Kidney capillary endothelial cell (primary cell): ENCODE measurements around the gene SRCIN1.

ENCODE experiments used
- DNase-seq: peaks from one replicate; pipeline ENCODE4 v3.0.0-alpha.2; 2018; ENCODE audit warnings: low spot score

The SRCIN1 gene

DNA sequence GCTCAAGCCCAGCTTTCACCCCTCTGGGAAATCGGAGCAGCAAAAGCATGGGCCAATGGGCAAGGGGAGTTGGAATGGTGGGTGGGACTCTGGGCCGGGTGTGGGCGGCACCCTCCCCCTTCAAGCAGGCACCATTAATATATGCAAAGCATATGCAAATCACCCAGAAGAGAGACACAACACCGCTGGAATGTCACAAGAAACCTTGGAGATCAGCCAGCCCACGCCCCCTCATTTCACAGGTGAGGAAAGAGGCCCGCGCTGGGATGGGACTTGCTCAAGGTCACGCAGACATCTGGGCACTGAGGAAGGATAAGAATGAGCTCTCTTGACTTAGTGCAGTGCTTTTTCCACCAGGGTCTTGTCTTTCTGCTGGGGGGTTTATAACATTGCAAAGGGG lies 4.8 kb downstream of the SRCIN1 start:
- DNase-seq: no peak

DNA sequence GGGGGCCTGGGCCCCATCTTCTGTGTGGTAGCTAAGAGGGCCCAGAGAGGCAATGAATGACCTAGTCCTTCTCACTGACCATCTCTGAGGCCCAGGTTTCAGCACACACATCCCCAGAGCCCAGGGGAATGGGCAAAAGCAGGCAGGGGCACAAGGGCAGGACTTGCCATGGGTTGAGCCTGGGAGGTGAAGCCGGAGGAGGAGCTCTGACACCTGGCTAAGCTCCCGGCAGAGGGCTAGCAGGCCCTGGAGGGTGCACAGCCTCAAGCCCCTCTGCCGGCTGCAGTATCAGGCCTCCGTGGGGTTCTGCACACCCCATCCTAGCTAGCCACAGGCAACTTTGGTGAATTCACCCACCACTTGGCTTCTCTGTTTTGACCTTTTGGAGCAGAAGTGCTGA lies 5.3 kb downstream of the SRCIN1 start:
- no peak for DNase-seq

DNA sequence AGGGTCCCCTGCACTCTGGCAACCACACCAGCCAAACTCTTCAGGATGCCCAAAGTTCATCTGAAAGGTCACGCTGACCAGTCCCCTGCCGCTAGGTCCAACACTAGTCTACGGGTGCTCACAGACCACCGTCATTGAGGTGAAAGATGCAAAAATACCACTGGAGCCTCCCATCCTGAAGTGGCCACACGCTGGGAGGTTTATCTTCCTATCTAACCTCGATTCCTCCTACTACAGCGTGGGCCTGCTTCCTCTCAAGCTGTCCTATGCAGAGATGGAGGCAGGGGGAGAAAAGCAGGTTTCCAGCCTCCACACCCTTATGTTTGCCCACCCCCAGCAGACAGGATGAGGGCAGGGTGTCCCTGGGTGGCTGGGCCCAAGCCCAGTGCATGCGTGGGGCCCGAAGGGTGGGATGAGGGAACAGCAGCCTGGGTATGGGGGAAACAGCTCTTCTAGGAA lies 6.3 kb downstream of the SRCIN1 start:
- DNase-seq: no peak

DNA sequence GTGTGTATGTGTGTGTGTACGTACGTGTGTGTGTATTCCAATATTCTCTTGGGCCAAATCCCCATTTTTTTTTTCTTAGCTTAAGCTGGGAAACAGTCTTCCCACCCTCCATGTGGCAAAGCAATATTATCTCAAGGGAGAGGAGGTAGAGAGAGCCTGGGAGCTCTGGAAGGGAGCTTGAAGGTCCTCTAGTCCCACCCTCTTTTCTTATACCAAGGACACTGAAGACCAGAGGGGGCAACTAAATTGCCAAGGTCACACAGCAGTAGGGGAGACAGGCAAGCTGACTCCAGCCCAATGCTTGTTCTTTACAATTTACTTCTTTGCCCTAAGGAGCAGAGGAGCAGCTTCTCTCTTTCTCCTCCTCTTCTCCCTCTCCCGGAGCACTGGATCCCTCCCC lies 6.8 kb downstream of the SRCIN1 start:
- no peak for DNase-seq

DNA sequence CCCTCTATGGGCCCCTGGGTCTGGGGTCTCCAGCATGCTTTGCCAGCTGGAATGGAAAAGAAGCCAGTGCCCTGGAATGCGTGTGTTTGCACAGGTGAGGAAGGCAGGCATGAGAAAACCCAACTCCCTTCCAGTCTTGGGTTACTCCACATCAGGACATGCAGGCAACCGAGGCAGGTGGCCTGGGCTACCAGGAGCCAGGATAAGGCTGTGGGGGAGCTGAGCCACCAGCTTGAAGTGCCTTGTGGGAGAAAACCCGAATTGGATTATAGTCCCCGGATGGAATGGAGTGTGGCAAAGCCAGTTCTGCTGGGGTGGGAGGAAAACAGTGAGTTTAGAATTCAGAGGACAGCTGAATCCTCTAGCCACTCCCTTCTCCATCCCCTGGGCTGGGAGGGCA lies 7.2 kb downstream of the SRCIN1 start:
- no peak for DNase-seq

DNA sequence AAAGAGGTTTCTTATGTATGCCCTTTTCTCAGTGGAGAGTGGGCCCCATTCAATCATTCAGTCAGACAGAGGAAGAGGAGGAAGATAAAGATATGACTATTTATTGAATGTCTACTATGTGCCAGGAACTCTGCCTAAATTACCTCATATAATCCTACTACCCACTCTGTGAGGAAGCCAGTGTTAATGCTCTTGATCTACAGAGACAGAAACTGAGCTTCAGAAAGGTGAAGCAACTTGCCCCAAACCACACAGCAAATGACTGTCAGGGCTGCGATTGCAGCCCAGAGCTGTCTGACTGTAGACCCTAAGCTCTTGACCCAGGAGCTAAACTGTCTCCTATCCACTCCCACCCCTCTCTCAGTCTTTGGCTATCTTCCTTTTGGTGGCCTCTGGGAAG lies 8.4 kb downstream of the SRCIN1 start:
- DNase-seq: no peak

DNA sequence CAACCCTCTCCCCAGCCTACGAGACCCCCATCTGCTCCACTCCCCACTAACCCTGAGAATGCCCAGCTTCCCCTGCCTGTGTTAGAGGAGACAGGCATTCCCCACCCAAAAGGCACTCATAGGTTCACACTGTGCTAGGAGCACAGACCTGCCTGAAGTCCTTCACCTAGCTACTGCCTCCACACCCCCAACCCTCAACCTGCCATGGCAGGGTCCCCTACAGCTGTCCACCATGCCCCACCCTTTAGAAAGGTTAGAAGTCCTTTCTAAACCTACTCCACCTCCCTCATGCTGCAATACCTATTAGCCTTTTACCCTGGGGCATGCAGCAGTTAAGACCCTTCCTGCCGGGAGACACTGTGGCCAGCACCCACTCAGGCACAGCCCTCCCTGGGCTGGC lies 9.1 kb downstream of the SRCIN1 start:
- DNase-seq: no peak

DNA sequence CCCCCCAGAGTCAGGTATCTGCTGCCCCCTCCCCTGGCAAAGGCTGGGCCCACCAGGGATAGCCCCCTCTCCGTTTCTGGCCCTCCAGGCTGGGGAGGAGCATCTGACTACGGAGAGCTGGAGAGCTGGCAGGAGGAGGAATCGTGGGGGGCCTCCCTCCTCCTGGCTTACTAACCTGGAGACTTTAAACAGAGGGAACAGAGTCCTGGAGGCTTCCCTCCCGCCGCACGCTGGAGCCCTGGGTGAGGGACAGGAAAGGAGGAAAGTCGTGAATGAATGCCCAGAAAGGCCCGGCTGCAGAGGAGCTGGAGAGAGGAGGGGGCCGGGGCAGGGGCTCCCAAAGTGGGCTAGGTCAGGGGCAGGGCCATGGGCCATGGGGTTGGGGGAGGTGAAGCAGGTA lies 9.9 kb downstream of the SRCIN1 start:
- no peak for DNase-seq

DNA sequence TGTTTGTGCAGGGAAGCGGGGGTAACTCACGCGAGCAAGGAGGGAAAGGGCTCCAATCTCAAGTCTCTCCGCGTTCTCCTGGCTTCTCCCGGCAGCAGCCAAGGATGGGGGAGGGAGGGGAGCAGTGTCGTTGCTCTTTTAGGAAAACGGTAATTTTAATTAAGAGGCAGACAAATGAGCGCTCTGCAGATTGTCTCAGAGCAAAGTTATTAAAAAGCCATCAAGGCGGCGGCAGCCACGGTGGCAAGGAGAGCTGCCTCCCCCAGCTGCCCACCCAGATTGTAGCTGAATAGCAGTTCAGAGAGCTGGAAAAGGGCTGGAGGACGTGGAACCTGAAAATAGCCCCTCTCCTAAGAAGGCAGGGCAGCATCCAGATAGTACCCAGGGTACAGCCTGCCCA lies 11.6 kb downstream of the SRCIN1 start:
- no peak for DNase-seq

DNA sequence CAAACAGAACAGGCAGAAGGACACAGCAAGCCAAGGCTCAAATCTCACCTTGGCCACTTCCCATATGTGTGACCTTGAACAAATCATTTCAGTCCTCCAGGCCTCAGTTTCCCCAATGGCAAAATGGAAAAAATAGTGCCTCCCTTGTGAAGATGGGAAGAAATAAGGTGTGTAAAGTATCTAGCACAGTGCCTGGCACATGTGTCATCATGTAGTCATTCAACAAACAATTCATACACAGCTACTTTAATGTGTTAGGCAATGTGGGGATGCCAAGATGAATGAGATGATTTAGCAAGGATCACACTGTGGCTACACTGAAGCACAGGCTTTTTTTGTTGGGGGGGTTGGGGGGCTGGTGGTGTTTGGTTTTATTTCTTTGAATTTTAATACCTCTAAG lies 13.3 kb downstream of the SRCIN1 start:
- DNase-seq: no peak

DNA sequence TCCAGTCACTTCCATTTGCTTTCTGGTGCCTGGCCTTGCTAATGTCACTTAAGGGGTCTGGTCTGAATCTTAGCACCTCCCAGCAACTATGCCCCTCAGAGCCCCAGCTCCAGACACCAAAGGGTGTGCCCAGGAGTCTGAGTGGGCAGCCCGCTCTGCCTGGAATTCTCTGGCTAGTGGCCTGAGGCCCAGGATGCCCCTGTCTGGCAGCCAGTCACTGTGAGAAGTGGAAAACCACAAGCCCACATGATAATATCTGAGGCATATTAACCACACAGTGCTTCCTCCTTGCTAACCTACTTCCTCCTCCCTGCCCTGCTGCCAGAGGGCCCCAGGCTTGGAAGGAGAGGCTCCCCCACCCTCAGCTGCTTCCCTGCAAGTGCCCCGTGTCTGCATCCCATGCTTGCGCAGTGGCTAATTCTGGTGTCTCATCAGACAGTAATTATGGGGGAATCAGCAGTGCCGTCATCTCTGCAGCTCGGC lies 14.0 kb downstream of the SRCIN1 start:
- no peak for DNase-seq

DNA sequence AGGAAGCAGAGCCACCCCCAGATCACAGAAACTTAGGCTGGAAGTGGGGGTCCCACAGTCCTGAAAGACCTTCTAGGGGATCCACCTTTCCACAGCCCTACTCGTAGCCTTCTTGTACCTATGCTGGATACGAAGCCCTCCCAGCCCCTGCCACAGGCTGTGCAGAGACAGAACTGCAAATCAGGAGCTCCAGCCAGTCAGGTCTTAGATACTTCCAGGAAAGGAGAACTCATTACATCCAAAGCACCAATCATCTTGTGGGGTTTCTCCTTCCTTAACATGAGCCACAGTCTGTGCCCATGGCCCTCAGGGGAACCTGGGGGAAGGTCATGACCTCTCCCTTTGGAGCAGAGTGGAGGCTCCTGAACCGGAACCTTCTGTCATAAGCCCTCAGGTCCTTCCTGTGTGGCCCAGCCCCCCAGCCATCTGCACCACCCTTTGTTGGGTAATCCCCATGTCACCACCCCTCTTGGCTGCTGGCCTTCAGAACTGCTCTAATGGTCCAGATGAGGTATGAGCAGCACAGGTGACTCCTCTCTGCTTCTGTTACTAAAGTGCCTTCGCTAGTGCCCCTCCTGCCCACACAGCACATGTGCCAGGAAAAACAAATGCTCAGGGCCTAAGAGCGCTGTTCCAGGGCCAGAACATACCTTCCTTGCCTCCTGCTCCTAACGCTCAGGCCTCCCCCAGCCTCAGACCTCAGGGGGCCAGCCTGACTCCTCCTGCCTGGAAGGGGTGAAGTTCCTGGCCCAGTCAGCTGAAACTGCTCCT lies 14.6 kb downstream of the SRCIN1 start:
- DNase-seq: no peak

DNA sequence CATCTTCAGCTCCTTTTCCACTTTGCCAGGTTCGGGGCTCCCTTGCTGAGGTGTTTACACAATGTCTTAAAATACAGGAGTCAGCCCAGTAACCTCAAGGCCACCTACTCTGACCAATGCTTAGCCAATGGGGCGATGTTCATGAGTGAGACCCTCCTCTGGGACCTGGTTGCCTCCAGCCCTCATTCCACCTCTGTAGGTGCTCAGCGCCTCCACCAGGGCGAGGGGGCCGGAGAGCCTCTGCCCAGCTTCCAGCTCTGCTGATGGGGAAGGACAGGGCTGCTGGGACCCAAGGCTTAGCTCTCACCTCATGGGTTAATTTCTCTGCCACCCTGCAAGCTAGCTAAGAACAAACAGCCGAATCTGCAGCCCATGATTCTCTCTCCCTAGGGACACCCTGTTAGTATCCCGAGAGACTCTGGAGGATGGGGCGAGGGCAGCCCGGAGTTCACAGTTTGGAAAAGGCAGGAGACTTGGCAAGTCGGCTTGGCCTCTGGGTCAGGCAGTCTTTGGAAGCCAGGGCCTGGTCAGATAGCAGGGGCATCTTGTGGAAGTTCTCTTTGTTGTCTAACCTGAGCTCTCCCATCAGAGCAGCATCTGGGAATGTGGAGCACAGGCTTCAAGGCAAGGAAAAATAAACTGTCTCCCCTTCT lies 16.2 kb downstream of the SRCIN1 start:
- DNase-seq: no peak

DNA sequence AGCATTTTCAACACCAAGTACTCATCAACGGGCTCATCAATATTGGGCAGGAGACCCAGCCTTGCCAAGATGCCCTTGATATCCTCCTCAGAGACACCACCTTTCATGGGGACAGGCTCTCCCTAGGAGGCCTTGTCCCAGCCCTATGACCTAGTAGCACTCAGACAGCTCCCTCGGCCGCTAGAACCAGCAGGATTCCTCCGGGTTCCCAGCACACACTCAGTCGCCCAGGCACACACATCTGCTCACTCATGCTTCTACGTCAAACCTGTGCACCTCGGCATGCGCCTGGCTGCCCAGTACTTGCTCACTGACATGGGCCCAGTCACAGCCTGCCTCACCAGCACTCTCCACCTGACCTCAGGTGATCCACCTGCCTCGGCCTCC lies 17.0 kb downstream of the SRCIN1 start:
- no peak for DNase-seq

DNA sequence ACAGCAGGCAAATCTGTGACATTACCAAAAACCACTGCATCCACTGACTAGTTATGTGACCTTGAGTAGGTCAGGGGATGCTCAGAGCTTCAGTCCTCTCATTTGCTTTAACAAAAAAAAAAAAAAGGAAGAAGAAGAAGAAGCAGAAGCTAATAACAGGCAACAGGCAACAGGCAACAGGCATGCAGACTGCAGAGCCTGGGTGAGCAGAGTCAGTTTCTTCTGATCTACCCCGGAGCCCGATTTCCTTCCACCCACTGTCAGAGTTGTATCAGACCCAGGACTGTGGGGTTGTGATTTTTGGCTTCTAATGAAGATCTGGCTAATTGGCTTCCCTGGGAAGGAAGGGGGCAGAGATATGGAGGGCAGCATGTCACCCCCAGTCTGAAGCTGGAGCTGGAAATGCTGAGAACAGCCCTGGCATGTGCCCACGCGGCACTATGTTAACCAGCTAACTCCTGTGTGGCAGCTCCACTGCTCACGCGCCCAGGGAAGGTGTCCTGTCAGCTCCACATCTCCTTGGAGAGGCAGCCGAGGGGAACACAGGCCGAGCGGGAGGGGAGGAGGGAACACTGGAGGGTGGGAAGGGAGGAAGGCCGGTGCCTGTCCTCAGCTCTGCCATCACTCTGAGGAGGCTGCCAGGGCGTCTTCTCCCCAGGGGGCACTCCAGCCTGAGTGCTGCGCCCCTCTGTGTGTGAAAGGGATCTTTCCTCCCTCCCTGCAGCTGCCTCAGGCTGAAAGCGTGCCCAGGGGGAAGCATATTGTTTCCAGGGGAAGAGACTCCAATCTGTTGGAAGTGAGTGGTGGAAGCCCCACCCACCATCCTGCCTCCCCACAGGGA lies 17.6 kb downstream of the SRCIN1 start:
- DNase-seq: no peak

DNA sequence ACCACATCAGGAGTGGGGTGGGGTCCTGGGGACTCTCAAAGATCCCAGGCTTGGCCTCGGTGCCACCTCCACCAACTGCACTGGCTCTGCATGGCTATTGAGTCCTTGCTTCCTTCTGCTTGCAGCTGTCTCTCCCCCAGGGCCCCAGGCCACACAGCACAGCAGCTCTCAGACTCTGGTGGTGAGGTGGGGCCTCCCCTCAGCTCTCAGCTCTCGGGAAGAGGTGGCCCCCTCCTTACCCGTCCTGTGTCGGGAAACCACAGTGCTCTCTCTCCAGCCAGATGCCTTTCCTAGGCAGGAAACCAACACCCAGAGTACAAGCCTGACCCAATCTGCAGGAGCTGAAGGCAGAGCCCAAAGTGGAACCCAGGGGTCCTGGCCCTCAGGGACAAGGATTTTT lies 18.5 kb downstream of the SRCIN1 start:
- DNase-seq: no peak

DNA sequence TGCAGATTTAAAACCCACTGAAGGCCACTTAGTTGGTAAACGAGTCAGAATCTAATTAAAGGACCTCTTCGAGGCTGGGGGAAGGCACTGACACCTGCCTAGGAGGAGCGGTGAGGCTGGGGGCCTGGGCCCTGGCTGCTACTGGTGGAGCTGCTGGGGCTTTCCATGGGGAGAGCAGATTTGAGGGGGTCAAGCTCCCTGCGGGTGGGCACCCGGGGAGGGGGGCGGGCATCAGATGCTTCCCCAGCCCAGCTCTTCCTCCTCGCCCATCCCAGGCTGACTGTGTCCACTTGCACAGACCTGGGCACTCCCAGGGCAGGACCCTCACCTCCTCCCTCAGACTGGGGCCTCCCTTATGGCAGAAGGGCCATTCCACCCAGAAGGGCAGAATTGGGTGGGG lies 19.0 kb downstream of the SRCIN1 start:
- no peak for DNase-seq

DNA sequence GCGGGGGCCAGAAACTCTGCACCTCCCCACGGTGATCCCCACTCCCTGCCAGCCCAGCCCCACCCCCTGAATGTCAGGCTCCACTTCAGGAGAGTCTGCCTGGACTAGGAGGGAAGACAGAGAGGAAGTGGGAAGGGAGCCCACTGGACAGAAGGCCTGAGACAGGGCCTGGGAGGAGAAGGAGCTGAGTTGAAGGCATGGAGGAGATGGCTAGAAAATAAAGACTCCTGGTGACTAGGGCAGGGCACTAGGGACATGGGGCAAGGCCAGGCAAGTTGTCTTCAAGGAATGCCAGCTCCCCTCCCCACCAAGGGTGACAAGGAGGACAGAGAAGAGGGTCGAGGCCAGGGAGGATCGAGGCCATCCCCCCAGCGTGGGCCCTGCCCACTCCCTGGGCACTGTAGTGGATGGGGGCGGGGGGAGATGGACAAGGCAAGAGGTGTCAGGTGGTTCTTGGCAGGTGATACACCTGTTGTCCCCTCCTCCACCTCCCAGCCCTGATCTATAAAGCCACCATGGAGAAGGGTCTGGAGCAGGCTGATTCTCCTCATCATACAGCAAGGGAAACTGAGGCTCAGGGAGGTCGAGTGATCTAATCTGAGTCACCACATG lies 19.7 kb downstream of the SRCIN1 start:
- no peak for DNase-seq

DNA sequence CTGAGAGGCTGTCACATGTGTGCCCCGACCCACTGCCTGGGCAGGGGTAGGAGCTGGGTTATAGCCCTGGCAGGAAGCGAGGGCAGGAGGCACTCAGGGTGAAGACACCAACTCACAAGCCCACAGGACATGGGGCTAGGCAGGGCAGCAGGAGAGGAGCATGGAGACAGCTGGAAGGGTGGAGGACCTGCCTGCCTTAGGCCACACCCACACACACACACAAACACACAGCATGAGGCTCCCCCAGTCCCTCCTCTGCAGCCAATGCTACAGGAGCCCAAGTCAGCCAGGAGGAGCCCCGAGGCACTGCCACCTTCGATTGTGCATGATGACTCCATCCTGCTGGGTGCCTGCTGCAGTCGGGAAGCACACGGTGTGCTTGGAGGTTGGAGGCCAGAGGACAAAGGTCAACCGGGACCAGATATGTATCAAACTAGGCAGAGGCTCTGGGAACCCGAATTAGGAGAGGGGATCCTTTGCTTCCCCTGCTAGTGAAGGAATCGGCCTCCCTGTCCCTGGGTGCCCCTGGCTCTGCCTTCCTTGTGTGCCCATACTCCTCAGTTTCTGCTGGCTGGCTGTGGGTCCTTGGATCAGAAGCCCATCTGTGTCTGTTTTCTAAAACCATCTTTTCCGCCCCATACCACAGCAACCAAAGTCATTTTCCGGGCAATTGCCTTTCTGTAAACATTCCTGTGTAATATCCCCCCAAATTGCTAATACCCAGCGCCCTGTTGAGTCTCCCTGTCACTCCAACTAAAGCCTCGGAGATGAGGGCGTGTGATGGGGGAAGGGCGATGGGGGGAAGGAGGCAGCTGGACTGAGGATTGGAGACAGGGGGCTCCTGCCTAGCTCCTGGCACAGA lies 20.5 kb downstream of the SRCIN1 start:
- DNase-seq: no peak

DNA sequence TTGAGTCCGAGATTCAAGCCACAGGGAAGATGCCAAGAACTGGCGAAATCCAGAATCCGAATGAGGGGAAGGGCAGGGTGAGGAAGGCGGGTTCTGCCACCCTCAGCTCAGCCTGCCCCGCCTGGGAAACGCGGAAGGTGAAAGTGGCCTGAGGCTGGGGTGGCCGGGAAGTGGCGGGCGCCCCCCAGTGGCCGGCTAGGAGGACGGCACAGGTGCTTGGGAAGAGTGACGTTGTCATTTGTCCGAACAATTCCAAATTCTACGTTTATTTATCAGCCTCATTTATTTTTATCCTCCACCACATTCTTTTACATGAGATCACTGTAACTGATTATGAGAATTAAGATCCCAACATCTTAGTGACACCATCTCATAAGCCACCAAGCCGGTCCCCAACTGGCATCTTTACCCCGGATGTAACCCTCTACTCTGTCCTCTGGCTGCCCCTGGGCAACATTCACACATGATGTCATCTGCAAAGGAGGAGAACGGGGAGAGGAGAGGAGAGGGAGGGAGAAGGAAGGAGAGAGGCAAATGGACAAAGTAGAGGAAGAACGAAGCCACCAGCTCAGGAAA lies 21.3 kb downstream of the SRCIN1 start:
- peak; percentile 44 for DNase-seq

DNA sequence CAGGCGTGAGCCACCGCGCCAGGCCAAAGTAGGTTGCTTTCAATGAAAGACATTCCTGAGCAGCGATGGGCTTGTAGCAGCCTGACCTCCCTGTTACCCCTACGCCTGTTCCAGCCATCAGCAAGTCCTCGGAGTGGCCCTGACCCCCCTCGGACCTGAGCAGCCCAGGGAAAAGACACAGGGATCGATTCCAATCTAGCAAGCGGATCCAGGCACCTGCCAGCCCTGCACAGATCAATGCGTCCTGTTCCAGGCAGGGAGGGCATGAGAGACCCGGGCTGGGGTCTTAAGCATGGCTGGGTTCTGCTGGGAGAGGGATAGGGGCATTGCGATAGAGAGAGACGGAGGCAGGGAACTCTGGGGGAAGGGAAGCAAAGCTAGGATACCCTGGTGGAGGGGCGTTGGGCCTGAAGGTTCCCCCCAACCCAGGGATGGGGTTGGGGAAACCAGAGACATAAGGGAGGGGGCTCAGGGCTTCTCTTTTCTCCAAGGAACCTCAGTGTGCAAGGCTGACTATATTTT lies 21.9 kb downstream of the SRCIN1 start:
- no peak for DNase-seq
